Measurements from ENCODE around the gene ACSS3. TPM values are rescaled to one million over a fixed set of nuclear protein-coding genes. Genes with fewer than 3 reads are reported as not detected.
A peak's percentile ranks its signal among the peaks of the same experiment; 100 is the strongest.
"Not testable (repeated sequence)": the region's sequence is repeated elsewhere in the genome, so short reads cannot be mapped to it uniquely, and the experiment has no call there.

The ACSS3 gene
- total RNA-seq, 1 experiment from 2014 or later = 7.7 TPM

- Histone ChIP-seq H3K36me3 (ENCODE audit: insufficient read depth, low read length, poor library complexity, severe bottlenecking) (no peaks in the 10 kb centered on the region), H3K27ac (ENCODE audit: low read depth, low read length, poor library complexity, severe bottlenecking) (no peak overlapping the region), H3K9me3 (ENCODE audit: low read depth, low read length, poor library complexity, severe bottlenecking) (peaks cover 4% of the 10 kb centered on the region), H3K4me3 (ENCODE audit: low read depth, low read length, poor library complexity, severe bottlenecking) (no peak overlapping the region), H3K27me3 (replicated peaks; ENCODE audit: insufficient read depth, low read depth, low read length, poor library complexity) (no peaks in the 10 kb centered on the region), H3K4me1 (ENCODE audit: insufficient read depth, low read length, poor library complexity, severe bottlenecking) (peaks cover 1% of the 10 kb centered on the region)
- no peak for TF ChIP-seq EZH2 (IDR thresholded peaks at IDR 0.05; ENCODE audit: borderline replicate concordance, low read depth, low read length, poor library complexity, severe bottlenecking)
- no peak for TF ChIP-seq CTCF (conservative IDR thresholded peaks at IDR 0.05; ENCODE audit: low read depth, low read length)
- BruUV-seq (replicated peaks) = no TSS peak
- DNase-seq (ENCODE audit: low spot score) = no peak
- CTCF ChIA-PET = no interaction called here
- POLR2A ChIA-PET (ENCODE audit: low non-redundant PET) = no interaction called here
- intact Hi-C loops (cut with micrococcal nuclease; ENCODE audit: unreplicated experiment) = no loop called here
These were observed 109.8 kb downstream of the ACSS3 start for GRCh38 chr12:81187686-81188085.

DNA sequence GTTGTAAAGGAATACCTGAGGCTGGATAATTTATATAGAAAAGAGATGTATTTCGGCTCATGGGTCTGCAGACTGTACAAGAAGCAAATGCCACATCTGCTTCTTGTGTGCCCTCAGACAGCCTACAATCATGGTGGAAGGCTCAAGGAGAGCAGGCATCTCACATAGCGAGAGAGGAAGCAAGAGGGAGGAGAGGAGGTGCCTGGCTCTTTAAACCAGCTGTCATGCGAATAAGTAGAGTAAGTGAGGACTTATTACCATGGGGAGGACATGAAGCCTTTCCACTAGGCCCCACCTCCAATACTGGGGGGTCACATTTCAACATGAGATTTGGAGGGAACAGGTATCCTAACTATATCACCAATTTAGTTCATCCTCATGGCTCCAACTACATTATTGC is 118.7 kb downstream of the ACSS3 start:
- Histone ChIP-seq H3K27me3 (replicated peaks; ENCODE audit: insufficient read depth, low read depth, low read length, poor library complexity) (no peaks in the 10 kb centered on the region), H3K9me3 (ENCODE audit: low read depth, low read length, poor library complexity, severe bottlenecking) (no peaks in the 10 kb centered on the region), H3K4me1 (ENCODE audit: insufficient read depth, low read length, poor library complexity, severe bottlenecking) (no peaks in the 10 kb centered on the region), H3K4me3 (ENCODE audit: low read depth, low read length, poor library complexity, severe bottlenecking) (no peak overlapping the region), H3K36me3 (ENCODE audit: insufficient read depth, low read length, poor library complexity, severe bottlenecking) (no peaks in the 10 kb centered on the region), H3K27ac (ENCODE audit: low read depth, low read length, poor library complexity, severe bottlenecking) (no peak overlapping the region)
- TF ChIP-seq EZH2 (IDR thresholded peaks at IDR 0.05; ENCODE audit: borderline replicate concordance, low read depth, low read length, poor library complexity, severe bottlenecking) (no peak), CTCF (conservative IDR thresholded peaks at IDR 0.05; ENCODE audit: low read depth, low read length) (no peak)
- ChIA-PET CTCF (no interaction called here), POLR2A (ENCODE audit: low non-redundant PET) (no interaction called here)
- no peak for DNase-seq (ENCODE audit: low spot score)
- BruUV-seq (replicated peaks) = no TSS peak
- intact Hi-C loops (cut with micrococcal nuclease; ENCODE audit: unreplicated experiment) = no loop called here

DNA sequence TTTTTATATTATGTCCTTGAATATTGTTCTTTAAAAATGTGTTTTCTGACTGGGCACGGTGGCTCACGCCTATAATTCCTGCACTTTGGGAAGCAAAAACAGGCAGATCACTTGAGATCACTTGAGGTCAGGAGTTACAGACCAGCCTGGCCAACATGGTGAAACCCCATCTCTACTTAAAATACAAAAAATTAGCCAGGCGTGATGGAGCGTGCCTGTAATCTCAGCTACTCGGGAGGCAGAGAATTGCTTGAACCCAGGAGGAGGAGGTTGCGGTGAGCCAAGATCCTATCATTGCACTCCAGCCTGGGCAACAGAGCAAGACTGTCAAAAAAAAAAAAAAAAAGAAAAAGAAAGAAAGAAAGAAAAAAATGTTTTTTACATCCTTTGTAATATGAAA is 122.7 kb downstream of the ACSS3 start:
- H3K9me3 ChIP-seq (ENCODE audit: low read depth, low read length, poor library complexity, severe bottlenecking); BruUV-seq (replicated peaks); H3K27me3 ChIP-seq (replicated peaks; ENCODE audit: insufficient read depth, low read depth, low read length, poor library complexity); CTCF ChIA-PET; H3K4me3 ChIP-seq (ENCODE audit: low read depth, low read length, poor library complexity, severe bottlenecking); DNase-seq (ENCODE audit: low spot score); H3K27ac ChIP-seq (ENCODE audit: low read depth, low read length, poor library complexity, severe bottlenecking); POLR2A ChIA-PET (ENCODE audit: low non-redundant PET); intact Hi-C loops (cut with micrococcal nuclease; ENCODE audit: unreplicated experiment); H3K36me3 ChIP-seq (ENCODE audit: insufficient read depth, low read length, poor library complexity, severe bottlenecking): not testable (repeated sequence)
- H3K4me1 ChIP-seq (ENCODE audit: insufficient read depth, low read length, poor library complexity, severe bottlenecking) = peaks cover 24% of the 10 kb centered on the region

- Histone ChIP-seq H3K9me3 (ENCODE audit: low read depth, low read length, poor library complexity, severe bottlenecking) (no peaks in the 10 kb centered on the region), H3K36me3 (ENCODE audit: insufficient read depth, low read length, poor library complexity, severe bottlenecking) (no peaks in the 10 kb centered on the region), H3K27me3 (replicated peaks; ENCODE audit: insufficient read depth, low read depth, low read length, poor library complexity) (no peaks in the 10 kb centered on the region), H3K4me3 (ENCODE audit: low read depth, low read length, poor library complexity, severe bottlenecking) (no peak overlapping the region), H3K4me1 (ENCODE audit: insufficient read depth, low read length, poor library complexity, severe bottlenecking) (peaks cover 42% of the 10 kb centered on the region), H3K27ac (ENCODE audit: low read depth, low read length, poor library complexity, severe bottlenecking) (no peak overlapping the region)
- BruUV-seq (replicated peaks) = no TSS peak
- TF ChIP-seq EZH2 (IDR thresholded peaks at IDR 0.05; ENCODE audit: borderline replicate concordance, low read depth, low read length, poor library complexity, severe bottlenecking) (no peak), CTCF (conservative IDR thresholded peaks at IDR 0.05; ENCODE audit: low read depth, low read length) (no peak)
- intact Hi-C loops (cut with micrococcal nuclease; ENCODE audit: unreplicated experiment) = no loop called here
- POLR2A ChIA-PET (ENCODE audit: low non-redundant PET) = no interaction called here
- CTCF ChIA-PET = no interaction called here
- peak; percentile 47 for DNase-seq (ENCODE audit: low spot score)
These were observed 125.9 kb downstream of the ACSS3 start for GRCh38 chr12:81203671-81204204.

Data from A673 (cell line).